ENCODE results near the gene PARD3. TPM values are rescaled to one million over a fixed set of nuclear protein-coding genes. Genes with fewer than 3 reads are reported as not detected.

The PARD3 gene
- total RNA-seq, 2 donors from 2014 or later: 31.6 to 41.6 TPM

- DNase-seq (ENCODE audit: low spot score): no peak
- Histone ChIP-seq H3K27ac (no peak overlapping the region), H3K9me3 (no peaks in the 10 kb centered on the region), H3K4me1 (peaks cover 0 to 10% of the 10 kb centered on the region in 2 donors), H3K4me3 (no peak overlapping the region), H3K36me3 (no peaks in the 10 kb centered on the region), H3K27me3 (no peaks in the 10 kb centered on the region)
- TF ChIP-seq CTCF (IDR thresholded peaks at IDR 0.05): no peak
Measured at GRCh38 chr10:34587680-34588019, 227.4 kb downstream of the PARD3 start.

- Histone ChIP-seq H3K27me3 (no peaks in the 10 kb centered on the region), H3K9me3 (no peaks in the 10 kb centered on the region)
- DNase-seq (ENCODE audit: low spot score): no peak
Measured at GRCh38 chr10:34587002-34587679, 228.0 kb downstream of the PARD3 start.

GRCh38 chr10:34585422-34586112 is 229.5 kb downstream of the PARD3 start:
- no peak for TF ChIP-seq CTCF (IDR thresholded peaks at IDR 0.05)
- DNase-seq (ENCODE audit: low spot score): no peak
- Histone ChIP-seq H3K9me3 (no peaks in the 10 kb centered on the region), H3K36me3 (no peaks in the 10 kb centered on the region), H3K4me3 (no peak overlapping the region), H3K27ac (no peak overlapping the region), H3K4me1 (peaks cover 0 to 15% of the 10 kb centered on the region in 2 donors), H3K27me3 (no peaks in the 10 kb centered on the region)

More at GRCh38 chr10:34587002-34587679, 228.0 kb downstream of the PARD3 start:
- Histone ChIP-seq H3K4me3 (no peak overlapping the region), H3K4me1 (peaks cover 0 to 13% of the 10 kb centered on the region in 2 donors), H3K36me3 (no peaks in the 10 kb centered on the region), H3K27ac (no peak overlapping the region)
- TF ChIP-seq CTCF (IDR thresholded peaks at IDR 0.05): no peak

GRCh38 chr10:34584164-34584563 is 230.9 kb downstream of the PARD3 start:
- Histone ChIP-seq H3K27me3 (no peaks in the 10 kb centered on the region), H3K4me1 (peaks cover 0 to 20% of the 10 kb centered on the region in 2 donors), H3K4me3 (no peak overlapping the region), H3K36me3 (no peaks in the 10 kb centered on the region), H3K9me3 (no peaks in the 10 kb centered on the region), H3K27ac (no peak overlapping the region)
- no peak for TF ChIP-seq CTCF (IDR thresholded peaks at IDR 0.05)
- no peak for DNase-seq (ENCODE audit: low spot score)

- no peaks in the 10 kb centered on the region for H3K27me3 ChIP-seq
- no peak for DNase-seq (ENCODE audit: low spot score)
- no peaks in the 10 kb centered on the region for H3K9me3 ChIP-seq
- peaks cover 0 to 20% of the 10 kb centered on the region in 2 donors for H3K4me1 ChIP-seq
- no peak overlapping the region for H3K27ac ChIP-seq
- no peaks in the 10 kb centered on the region for H3K36me3 ChIP-seq
- TF ChIP-seq CTCF (IDR thresholded peaks at IDR 0.05): no peak
- H3K4me3 ChIP-seq: no peak overlapping the region
Measured at GRCh38 chr10:34581801-34582532, 233.1 kb downstream of the PARD3 start.
